ENCODE data around the gene DNER.

GRCh38 chr2:229372207-229372606 is 342.1 kb downstream of the DNER start:
- TF ChIP-seq MAX (IDR thresholded peaks at IDR 0.05; ENCODE audit: low read depth, low read length) (no peak), POLR2A (IDR thresholded peaks at IDR 0.05; ENCODE audit: extremely low read depth, insufficient read length) (no peak), CTCF (IDR thresholded peaks at IDR 0.05; ENCODE audit: low read depth, low read length) (no peak), MYC (IDR thresholded peaks at IDR 0.05; ENCODE audit: low read depth, low read length) (no peak)

Data from NB4 (cell line).